Endothelial cell (in vitro differentiated cells): ENCODE data around the gene MYH11. TPM values are rescaled to one million over a fixed set of nuclear protein-coding genes. Genes with fewer than 3 reads are reported as not detected.

Source experiments
- DNase-seq: peaks from one replicate; pipeline ENCODE4 v3.0.0; 2021; ENCODE audit warnings: low spot score
- H3K27ac Mint-ChIP-seq: one replicate; pipeline ENCODE4 v1.8.0; 2021; ENCODE audit warnings: mixed read lengths, inconsistent platforms; ENCODE audit not compliant: unreplicated experiment
- H3K27me3 Mint-ChIP-seq: one replicate; pipeline ENCODE4 v1.8.0; 2021; ENCODE audit warnings: mild to moderate bottlenecking, moderate library complexity, mixed read lengths, inconsistent platforms; ENCODE audit not compliant: unreplicated experiment
- H3K36me3 Mint-ChIP-seq: one replicate; pipeline ENCODE4 v1.8.0; 2021; ENCODE audit warnings: mild to moderate bottlenecking, low read depth, mixed read lengths, inconsistent platforms; ENCODE audit not compliant: unreplicated experiment
- H3K4me1 Mint-ChIP-seq: one replicate; pipeline ENCODE4 v1.8.0; 2021; ENCODE audit warnings: mild to moderate bottlenecking, mixed read lengths, inconsistent platforms; ENCODE audit not compliant: unreplicated experiment
- H3K4me3 Mint-ChIP-seq: one replicate; pipeline ENCODE4 v1.8.0; 2021; ENCODE audit warnings: mild to moderate bottlenecking, mixed read lengths, inconsistent platforms; ENCODE audit not compliant: unreplicated experiment
- H3K9me3 Mint-ChIP-seq: one replicate; pipeline ENCODE4 v1.8.0; 2021; ENCODE audit warnings: mixed read lengths, inconsistent platforms; ENCODE audit not compliant: unreplicated experiment
- total RNA-seq: library from RNA; stranded (reverse); fragmentation: NEBNext Ultra II Directional; extraction: Animal tissue kit (Norgen Biotek cat#: 25700); gene quantifications from one replicate; pipeline ENCODE4 v1.2.1, GENCODE V29; 2021; ENCODE audit not compliant: unreplicated experiment
- TF ChIP-seq, protein P1 (sequence below): fragments of 200-600 bp; sonication (generic); IDR thresholded peaks from one replicate; pipeline ENCODE4 v1.5.0; 2021; ENCODE audit warnings: antibody characterized with exemption; ENCODE audit not compliant: unreplicated experiment

MYH11 gene
- total RNA-seq, 1 donor from 2014 or later: 0.51 TPM

DNA sequence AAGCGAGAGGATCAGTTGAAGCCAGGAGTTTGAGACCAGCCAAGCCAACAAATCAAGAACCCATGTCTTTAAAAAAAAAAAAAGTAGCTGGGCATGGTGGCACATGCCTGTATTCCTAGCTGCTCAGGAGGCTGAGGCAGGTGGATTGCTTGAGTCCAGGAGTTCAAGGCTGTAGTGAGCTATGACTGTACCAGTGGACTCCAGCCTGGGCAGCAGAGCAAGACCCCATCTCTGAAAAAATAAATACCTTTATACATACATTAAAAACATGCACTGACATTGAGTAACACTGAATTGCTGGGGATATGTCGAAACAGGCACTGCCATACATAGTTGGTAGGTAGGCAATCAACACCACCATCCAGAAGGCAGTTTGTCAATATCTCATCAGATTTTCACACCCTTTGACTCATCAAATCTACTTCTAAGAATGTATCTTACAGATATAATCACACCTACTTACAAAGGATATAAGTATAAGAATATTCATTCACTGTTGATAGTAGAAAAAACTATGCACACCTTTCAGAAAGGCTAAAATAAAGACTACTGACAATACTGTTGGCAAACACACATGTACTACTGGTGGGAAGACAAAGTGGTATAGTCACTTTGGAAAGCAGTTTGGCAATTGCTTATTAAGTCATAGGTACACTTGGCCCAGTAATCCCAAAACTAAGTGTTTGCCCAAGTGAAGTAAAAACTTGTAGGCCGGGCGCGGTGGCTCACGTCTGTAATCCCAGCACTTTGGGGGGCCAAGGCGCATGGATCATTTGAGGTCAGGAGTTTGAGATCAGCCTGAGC, 37.9 kb upstream of the MYH11 start:
- no peaks in the 10 kb centered on the region for H3K9me3 Mint-ChIP-seq
- H3K4me1 Mint-ChIP-seq: no peaks in the 10 kb centered on the region
- H3K27ac Mint-ChIP-seq: no peak overlapping the region
- H3K27me3 Mint-ChIP-seq: no peaks in the 10 kb centered on the region
- no peak for DNase-seq
- TF ChIP-seq, protein P1, sequence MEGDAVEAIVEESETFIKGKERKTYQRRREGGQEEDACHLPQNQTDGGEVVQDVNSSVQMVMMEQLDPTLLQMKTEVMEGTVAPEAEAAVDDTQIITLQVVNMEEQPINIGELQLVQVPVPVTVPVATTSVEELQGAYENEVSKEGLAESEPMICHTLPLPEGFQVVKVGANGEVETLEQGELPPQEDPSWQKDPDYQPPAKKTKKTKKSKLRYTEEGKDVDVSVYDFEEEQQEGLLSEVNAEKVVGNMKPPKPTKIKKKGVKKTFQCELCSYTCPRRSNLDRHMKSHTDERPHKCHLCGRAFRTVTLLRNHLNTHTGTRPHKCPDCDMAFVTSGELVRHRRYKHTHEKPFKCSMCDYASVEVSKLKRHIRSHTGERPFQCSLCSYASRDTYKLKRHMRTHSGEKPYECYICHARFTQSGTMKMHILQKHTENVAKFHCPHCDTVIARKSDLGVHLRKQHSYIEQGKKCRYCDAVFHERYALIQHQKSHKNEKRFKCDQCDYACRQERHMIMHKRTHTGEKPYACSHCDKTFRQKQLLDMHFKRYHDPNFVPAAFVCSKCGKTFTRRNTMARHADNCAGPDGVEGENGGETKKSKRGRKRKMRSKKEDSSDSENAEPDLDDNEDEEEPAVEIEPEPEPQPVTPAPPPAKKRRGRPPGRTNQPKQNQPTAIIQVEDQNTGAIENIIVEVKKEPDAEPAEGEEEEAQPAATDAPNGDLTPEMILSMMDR: no peak
- no peak overlapping the region for H3K4me3 Mint-ChIP-seq
- H3K36me3 Mint-ChIP-seq: no peaks in the 10 kb centered on the region

DNA sequence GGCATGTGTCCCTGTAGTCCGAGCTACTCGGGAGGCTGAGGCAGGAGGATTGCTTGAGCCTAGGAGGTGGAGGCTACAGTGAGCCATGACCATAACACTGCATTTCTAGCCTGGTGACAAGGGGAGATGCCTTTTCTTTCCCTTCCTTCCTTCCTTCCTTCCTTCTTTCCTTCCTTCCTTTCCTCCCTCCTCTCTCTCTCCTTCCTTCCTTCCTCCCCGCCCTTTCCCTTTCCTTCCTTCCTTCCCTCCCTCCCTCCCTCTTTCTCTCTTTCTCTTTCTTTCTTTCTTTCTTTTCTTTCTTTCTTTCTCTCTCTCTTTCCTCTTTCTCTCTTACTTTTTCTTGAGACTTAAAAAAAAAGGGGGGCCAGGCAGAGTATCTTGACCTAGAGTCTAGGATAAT, 34.7 kb upstream of the MYH11 start:
- no peak overlapping the region for H3K27ac Mint-ChIP-seq
- no peaks in the 10 kb centered on the region for H3K9me3 Mint-ChIP-seq
- DNase-seq: no peak
- peaks cover 13% of the 10 kb centered on the region for H3K4me1 Mint-ChIP-seq
- TF ChIP-seq, protein P1: no peak
- no peaks in the 10 kb centered on the region for H3K36me3 Mint-ChIP-seq
- H3K27me3 Mint-ChIP-seq: no peaks in the 10 kb centered on the region
- H3K4me3 Mint-ChIP-seq: no peak overlapping the region

DNA sequence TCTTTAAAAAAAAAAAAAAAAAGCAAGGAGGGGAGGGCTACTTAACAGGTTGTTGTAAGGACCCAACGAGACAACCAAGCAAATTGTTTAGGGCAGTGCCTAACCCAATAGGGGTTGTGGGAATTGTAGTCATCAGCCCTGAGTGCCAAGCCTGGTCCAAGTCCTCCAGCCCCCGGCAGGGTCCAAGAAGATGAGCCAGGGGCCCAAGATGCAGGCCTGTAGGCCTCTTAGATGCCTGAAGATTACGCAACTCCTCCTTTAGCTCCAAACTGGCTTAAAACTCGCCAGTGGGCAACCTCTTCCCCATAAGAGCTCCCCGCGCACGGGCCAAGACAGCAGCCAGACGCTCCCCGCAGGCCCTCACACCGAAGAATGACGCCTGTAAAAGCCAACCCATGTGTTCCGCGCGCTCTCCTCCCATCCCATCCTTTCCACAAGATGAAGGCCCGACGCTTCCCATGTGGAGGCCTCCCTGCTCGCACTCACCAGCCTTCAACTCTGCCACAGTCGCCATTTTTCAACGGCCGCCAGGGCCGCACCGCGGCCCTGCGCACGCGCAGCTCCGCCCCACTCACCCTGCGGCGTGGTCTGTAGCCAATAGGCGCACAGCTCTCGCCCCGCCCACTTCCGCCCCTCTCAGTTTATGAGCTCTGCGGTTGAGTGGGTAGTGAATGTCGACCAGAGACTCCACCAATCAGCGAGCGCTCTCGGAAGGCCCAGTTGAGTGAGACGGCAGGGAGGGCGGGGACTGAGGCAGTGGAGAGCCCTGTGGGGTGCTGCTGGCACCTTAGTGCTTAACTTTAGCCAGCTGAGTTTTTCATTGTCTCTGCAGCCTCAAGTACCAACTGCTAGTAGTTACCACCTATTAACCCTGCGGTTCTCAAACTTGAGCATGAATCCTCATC, 31.5 kb upstream of the MYH11 start, which contains the start of gene CEP20:
Gene CEP20 (minus strand): TSS at position 532 of the 905 bp plus-strand sequence. CDS start 18 bp downstream, at position 514.
- no peaks in the 10 kb centered on the region for H3K9me3 Mint-ChIP-seq
- peak; percentile 99 for DNase-seq
- peaks cover 19% of the 10 kb centered on the region for H3K4me1 Mint-ChIP-seq
- H3K4me3 Mint-ChIP-seq: peak within 1 kb of the TSS; percentile 100
- peak within 1 kb of the TSS; percentile 99 for H3K27ac Mint-ChIP-seq
- H3K27me3 Mint-ChIP-seq: no peaks in the 10 kb centered on the region
- TF ChIP-seq, protein P1: no peak
- H3K36me3 Mint-ChIP-seq: no peaks in the 10 kb centered on the region

DNA sequence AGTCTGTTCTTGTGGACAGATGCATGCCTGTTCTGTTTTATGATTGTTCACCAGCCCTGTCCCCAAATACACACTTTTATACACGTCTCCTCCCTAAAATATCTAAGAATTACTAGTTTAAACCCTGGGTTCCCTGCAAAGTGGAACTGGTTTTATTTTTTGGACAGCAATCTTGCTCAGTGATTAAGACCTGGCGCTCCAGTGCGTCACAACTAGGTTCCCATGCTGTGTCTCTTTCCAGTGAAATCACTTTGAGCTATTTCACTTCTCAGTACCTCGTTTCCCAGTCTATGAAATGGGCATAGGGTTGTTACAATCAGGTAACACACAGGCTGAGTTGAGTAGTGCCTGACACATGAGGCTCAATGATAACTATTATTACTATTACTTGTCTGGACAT, 30.5 kb upstream of the MYH11 start:
- H3K36me3 Mint-ChIP-seq: no peaks in the 10 kb centered on the region
- no peaks in the 10 kb centered on the region for H3K27me3 Mint-ChIP-seq
- peak overlapping the region; percentile 57 for H3K27ac Mint-ChIP-seq
- no peak for DNase-seq
- H3K4me1 Mint-ChIP-seq: peaks cover 19% of the 10 kb centered on the region
- H3K9me3 Mint-ChIP-seq: no peaks in the 10 kb centered on the region
- TF ChIP-seq, protein P1: no peak
- H3K4me3 Mint-ChIP-seq: peak overlapping the region; percentile 100
